Endodermal cell (in vitro differentiated cells): Measurements from ENCODE around the gene ODAD3. TPM values are rescaled to one million over a fixed set of nuclear protein-coding genes. Genes with fewer than 3 reads are reported as not detected.
A peak's percentile ranks its signal among the peaks of the same experiment; 100 is the strongest.

Experiments
- DNase-seq: peaks from one replicate; pipeline ENCODE4 v3.0.0-alpha.2; 2017
- H3K27ac ChIP-seq: 2 replicates; pipeline ENCODE4 v1.5.1; 2013; ENCODE audit warnings: mild to moderate bottlenecking, low read depth, low read length, moderate library complexity
- H3K27me3 ChIP-seq: 2 replicates; pipeline ENCODE4 v1.6.1; 2013; ENCODE audit warnings: mild to moderate bottlenecking, low read length, moderate library complexity; ENCODE audit not compliant: insufficient read depth, control insufficient read depth, poor library complexity, severe bottlenecking
- H3K36me3 ChIP-seq: 2 replicates; pipeline ENCODE4 v1.7.0; 2013; ENCODE audit warnings: mild to moderate bottlenecking, low read length, moderate library complexity; ENCODE audit not compliant: control insufficient read depth, insufficient read depth
- H3K4me1 ChIP-seq: one replicate; pipeline ENCODE4 v1.7.0; 2013; ENCODE audit warnings: low read length; ENCODE audit not compliant: control insufficient read depth, insufficient read depth
- H3K4me3 ChIP-seq: 2 replicates; pipeline ENCODE4 v1.5.1; 2013; ENCODE audit warnings: mild to moderate bottlenecking, low read length, moderate library complexity
- H3K9ac ChIP-seq: 2 replicates; pipeline ENCODE4 v1.6.1; 2013; ENCODE audit warnings: mild to moderate bottlenecking, low read length, moderate library complexity; ENCODE audit not compliant: poor library complexity, severe bottlenecking; ENCODE audit errors: extremely low read depth
- H3K9me3 ChIP-seq: 2 replicates; pipeline ENCODE4 v1.6.1; 2013; ENCODE audit warnings: mild to moderate bottlenecking, low read length, moderate library complexity; ENCODE audit not compliant: control insufficient read depth
- H3K27ac Mint-ChIP-seq: 2 replicates; pipeline ENCODE4 v1.8.0; 2020; ENCODE audit warnings: mixed read lengths
- H3K27me3 Mint-ChIP-seq: 2 replicates; pipeline ENCODE4 v1.8.0; 2021; ENCODE audit warnings: mild to moderate bottlenecking, mixed read lengths; ENCODE audit not compliant: insufficient read depth
- H3K36me3 Mint-ChIP-seq: 2 replicates; pipeline ENCODE4 v1.8.0; 2020; ENCODE audit warnings: low read depth, mixed read lengths
- H3K4me1 Mint-ChIP-seq: 2 replicates; pipeline ENCODE4 v1.8.0; 2020; ENCODE audit warnings: mixed read lengths
- H3K4me3 Mint-ChIP-seq: 2 replicates; pipeline ENCODE4 v1.8.0; 2020; ENCODE audit warnings: mild to moderate bottlenecking, moderate library complexity, mixed read lengths
- H3K9me3 Mint-ChIP-seq: 2 replicates; pipeline ENCODE4 v1.8.0; 2020; ENCODE audit warnings: mild to moderate bottlenecking, mixed read lengths
- CTCF ChIP-seq: fragments of 200-600 bp; sonication (generic); conservative IDR thresholded peaks from 2 replicates; pipeline ENCODE4 v1.5.0; 2021; ENCODE audit warnings: antibody characterized with exemption, mild to moderate bottlenecking
- WGBS, 2 experiments: methylation state at CpG; one replicate each; pipeline versions ENCODE4 v1.1.5 to v1.1.7; 2013; ENCODE audit warnings: missing lambda C conversion rate in 2 of 2, mixed read lengths in 1 of 2; ENCODE audit not compliant: insufficient coverage in 1 of 2, insufficient read length in 1 of 2; 5-methylcytosine and 5-hydroxymethylcytosine counted together
- total RNA-seq, 2 donors: library from RNA; stranded (reverse); fragmentation: NEBNext Ultra II Directional in 1 of 2; extraction: Animal tissue kit (Norgen Biotek cat#: 25700) in 1 of 2; gene quantifications; 2 replicates in 1 of 2; 3 replicates in 1 of 2; pipeline ENCODE4 v1.2.1, GENCODE V29; 2021

ODAD3 gene
- total RNA-seq, 2 donors from 2014 or later, result 0.88 to 2.4 TPM

GRCh38 chr19:11482384-11483050, 47.6 kb upstream of the ODAD3 start:
- H3K4me1 Mint-ChIP-seq, result no peaks in the 10 kb centered on the region
- H3K27me3 ChIP-seq, result peaks cover 57% of the 10 kb centered on the region
- WGBS, 2 experiments, result 3 to 7% methylated on average over 31 to 58 of the region's 58 CpGs
- no peaks in the 10 kb centered on the region for H3K4me1 ChIP-seq
- TF ChIP-seq CTCF, result peak; percentile 90
- no peak overlapping the region for H3K9ac ChIP-seq
- peak; percentile 90 for DNase-seq
- H3K9me3 ChIP-seq, result no peaks in the 10 kb centered on the region
- no peak overlapping the region for H3K4me3 Mint-ChIP-seq
- no peaks in the 10 kb centered on the region for H3K36me3 ChIP-seq
- H3K27ac ChIP-seq, result no peak overlapping the region
- no peak overlapping the region for H3K27ac Mint-ChIP-seq
- H3K36me3 Mint-ChIP-seq, result peaks cover 12% of the 10 kb centered on the region
- peaks cover 3% of the 10 kb centered on the region for H3K9me3 Mint-ChIP-seq
- H3K4me3 ChIP-seq, result no peak overlapping the region
- H3K27me3 Mint-ChIP-seq, result peaks cover 52% of the 10 kb centered on the region

GRCh38 chr19:11481534-11482383, 46.8 kb upstream of the ODAD3 start:
- Mint-ChIP-seq H3K36me3 (peaks cover 12% of the 10 kb centered on the region), H3K27me3 (peaks cover 59% of the 10 kb centered on the region), H3K9me3 (peaks cover 3% of the 10 kb centered on the region), H3K27ac (no peak overlapping the region), H3K4me1 (no peaks in the 10 kb centered on the region), H3K4me3 (no peak overlapping the region)
- Histone ChIP-seq H3K9ac (no peak overlapping the region), H3K27me3 (peaks cover 64% of the 10 kb centered on the region), H3K36me3 (no peaks in the 10 kb centered on the region), H3K27ac (no peak overlapping the region), H3K4me3 (no peak overlapping the region), H3K4me1 (no peaks in the 10 kb centered on the region), H3K9me3 (no peaks in the 10 kb centered on the region)
- TF ChIP-seq CTCF, result no peak
- 13 to 17% methylated on average over 25 to 50 of the region's 50 CpGs for WGBS, 2 experiments
- DNase-seq, result peak; percentile 95

- Histone ChIP-seq H3K4me1 (no peaks in the 10 kb centered on the region), H3K4me3 (no peak within 1 kb of the TSS), H3K27me3 (peaks cover 70% of the 10 kb centered on the region), H3K9ac (no peak within 1 kb of the TSS), H3K36me3 (no peaks in the 10 kb centered on the region), H3K27ac (peak within 1 kb of the TSS; percentile 49), H3K9me3 (no peaks in the 10 kb centered on the region)
- H3K4me1 Mint-ChIP-seq, result no peaks in the 10 kb centered on the region
- H3K27ac Mint-ChIP-seq, result no peak within 1 kb of the TSS
- H3K27me3 Mint-ChIP-seq, result peaks cover 66% of the 10 kb centered on the region
- peak; percentile 68 for DNase-seq
- H3K4me3 Mint-ChIP-seq, result no peak within 1 kb of the TSS
- 18 to 50% methylated on average over 6 to 75 of the region's 77 CpGs for WGBS, 2 experiments
- peak; percentile 31 for TF ChIP-seq CTCF
- H3K9me3 Mint-ChIP-seq, result peaks cover 3% of the 10 kb centered on the region
- H3K36me3 Mint-ChIP-seq, result peaks cover 10% of the 10 kb centered on the region
Observed at GRCh38 chr19:11480715-11481533, 46.0 kb upstream of the ODAD3 start, which contains the start of gene ELAVL3. ELAVL3 (minus strand) TSS chr19:11481046; CDS start chr19:11480608, 438 bp downstream.
